BE2C (cell line): ENCODE results near the gene CHKB.

ENCODE experiments used
- DNase-seq: peaks from one replicate; pipeline ENCODE4 v3.0.0-alpha.2; 2020
- H3K27me3 ChIP-seq: fragments of 250-450 bp; sonication (Bioruptor Pico); 2 replicates; pipeline ENCODE4 v1.5.1; 2020; ENCODE audit warnings: mild to moderate bottlenecking
- H3K36me3 ChIP-seq: fragments of 250-450 bp; sonication (Bioruptor Pico); 2 replicates; pipeline ENCODE4 v1.5.1; 2020; ENCODE audit warnings: mild to moderate bottlenecking
- H3K4me1 ChIP-seq: fragments of 250-450 bp; sonication (Bioruptor Pico); 2 replicates; pipeline ENCODE4 v1.5.1; 2020
- H3K4me3 ChIP-seq: 2 replicates; pipeline ENCODE4 v1.5.1; 2011; ENCODE audit warnings: low read depth, low read length
- H3K9me3 ChIP-seq: fragments of 250-450 bp; sonication (Bioruptor Pico); 2 replicates; pipeline ENCODE4 v1.5.1; 2020
- CTCF ChIP-seq: IDR thresholded peaks from 2 replicates; pipeline ENCODE4 v1.5.1; 2012; ENCODE audit warnings: mild to moderate bottlenecking, low read depth, low read length

Gene CHKB

DNA sequence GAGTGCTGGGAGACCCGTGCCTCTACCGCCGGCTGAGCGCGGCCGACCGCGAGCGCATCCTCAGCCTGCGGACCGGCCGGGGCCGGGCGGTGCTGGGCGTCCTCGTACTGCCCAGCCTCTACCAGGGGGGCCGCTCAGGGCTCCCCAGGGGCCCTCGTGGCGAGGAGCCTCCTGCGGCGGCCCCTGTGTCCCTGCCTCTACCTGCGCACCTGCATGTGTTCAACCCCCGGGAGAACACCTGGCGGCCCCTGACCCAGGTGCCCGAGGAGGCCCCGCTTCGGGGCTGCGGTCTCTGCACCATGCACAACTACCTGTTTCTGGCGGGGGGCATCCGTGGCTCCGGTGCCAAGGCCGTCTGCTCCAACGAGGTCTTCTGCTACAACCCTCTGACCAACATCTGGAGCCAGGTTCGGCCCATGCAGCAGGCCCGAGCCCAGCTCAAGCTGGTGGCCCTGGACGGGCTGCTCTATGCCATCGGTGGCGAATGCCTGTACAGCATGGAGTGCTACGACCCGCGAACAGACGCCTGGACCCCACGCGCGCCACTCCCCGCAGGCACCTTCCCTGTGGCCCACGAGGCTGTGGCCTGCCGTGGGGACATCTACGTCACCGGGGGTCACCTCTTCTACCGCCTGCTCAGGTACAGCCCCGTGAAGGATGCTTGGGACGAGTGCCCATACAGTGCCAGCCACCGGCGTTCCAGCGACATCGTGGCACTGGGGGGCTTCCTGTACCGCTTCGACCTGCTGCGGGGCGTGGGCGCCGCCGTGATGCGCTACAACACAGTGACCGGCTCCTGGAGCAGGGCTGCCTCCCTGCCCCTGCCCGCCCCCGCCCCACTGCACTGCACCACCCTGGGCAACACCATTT, 33.5 kb downstream of the CHKB start:
- TF ChIP-seq CTCF = no peak
- no peak overlapping the region for H3K4me3 ChIP-seq
- no peaks in the 10 kb centered on the region for H3K4me1 ChIP-seq
- no peaks in the 10 kb centered on the region for H3K27me3 ChIP-seq
- no peaks in the 10 kb centered on the region for H3K36me3 ChIP-seq
- no peak for DNase-seq
- no peaks in the 10 kb centered on the region for H3K9me3 ChIP-seq

GRCh38 chr22:50548040-50548920, 34.4 kb downstream of the CHKB start:
- no peak for DNase-seq
- H3K4me3 ChIP-seq = no peak overlapping the region
- H3K36me3 ChIP-seq = no peaks in the 10 kb centered on the region
- no peaks in the 10 kb centered on the region for H3K27me3 ChIP-seq
- H3K9me3 ChIP-seq = no peaks in the 10 kb centered on the region
- no peak for TF ChIP-seq CTCF
- H3K4me1 ChIP-seq = no peaks in the 10 kb centered on the region

DNA sequence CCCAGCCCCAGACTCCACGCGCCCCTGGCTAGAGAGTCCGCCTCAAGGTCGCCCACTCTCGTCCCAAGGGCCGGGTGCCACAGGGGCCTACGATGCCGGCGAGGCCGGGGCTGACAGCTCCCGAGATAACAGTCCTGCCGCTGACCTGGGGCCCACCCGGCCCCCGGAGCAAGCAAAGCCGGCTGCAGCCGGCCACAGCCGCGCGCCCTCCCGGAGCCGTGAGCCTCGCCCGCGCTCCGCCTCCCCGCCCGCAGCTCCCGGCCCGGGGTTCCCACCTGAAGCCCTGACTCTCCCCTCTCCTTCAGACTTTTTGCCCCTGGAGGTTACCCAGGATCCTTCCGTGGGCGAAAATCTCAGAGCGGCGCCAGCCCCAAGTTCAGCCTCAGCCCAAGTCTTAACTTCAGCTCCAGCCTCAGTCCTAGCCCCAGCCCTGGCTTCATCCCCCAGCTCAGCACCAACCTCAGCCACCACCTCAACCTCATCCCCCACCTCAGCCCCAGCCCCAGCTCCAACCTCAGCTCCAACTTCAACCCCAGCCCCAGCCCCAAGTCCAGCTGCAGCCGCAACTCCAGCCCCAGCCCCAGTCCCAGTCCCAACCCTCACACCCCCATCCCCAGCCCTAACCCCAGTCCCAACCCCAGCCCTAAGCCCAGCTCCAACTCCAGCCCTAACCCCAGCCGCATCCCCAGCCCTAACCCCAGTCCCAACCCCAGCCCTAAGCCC, 35.2 kb downstream of the CHKB start:
- H3K27me3 ChIP-seq = no peaks in the 10 kb centered on the region

GRCh38 chr22:50546326-50547262, 36.1 kb downstream of the CHKB start:
- no peaks in the 10 kb centered on the region for H3K4me1 ChIP-seq
- H3K9me3 ChIP-seq = no peaks in the 10 kb centered on the region
- DNase-seq = no peak
- no peak overlapping the region for H3K4me3 ChIP-seq
- no peaks in the 10 kb centered on the region for H3K36me3 ChIP-seq
- no peaks in the 10 kb centered on the region for H3K27me3 ChIP-seq
- no peak for TF ChIP-seq CTCF

More for the DNA sequence above, 35.2 kb downstream of the CHKB start:
- no peaks in the 10 kb centered on the region for H3K4me1 ChIP-seq
- H3K36me3 ChIP-seq = no peaks in the 10 kb centered on the region
- TF ChIP-seq CTCF = no peak
- no peaks in the 10 kb centered on the region for H3K9me3 ChIP-seq
- no peak overlapping the region for H3K4me3 ChIP-seq
- DNase-seq = no peak

DNA sequence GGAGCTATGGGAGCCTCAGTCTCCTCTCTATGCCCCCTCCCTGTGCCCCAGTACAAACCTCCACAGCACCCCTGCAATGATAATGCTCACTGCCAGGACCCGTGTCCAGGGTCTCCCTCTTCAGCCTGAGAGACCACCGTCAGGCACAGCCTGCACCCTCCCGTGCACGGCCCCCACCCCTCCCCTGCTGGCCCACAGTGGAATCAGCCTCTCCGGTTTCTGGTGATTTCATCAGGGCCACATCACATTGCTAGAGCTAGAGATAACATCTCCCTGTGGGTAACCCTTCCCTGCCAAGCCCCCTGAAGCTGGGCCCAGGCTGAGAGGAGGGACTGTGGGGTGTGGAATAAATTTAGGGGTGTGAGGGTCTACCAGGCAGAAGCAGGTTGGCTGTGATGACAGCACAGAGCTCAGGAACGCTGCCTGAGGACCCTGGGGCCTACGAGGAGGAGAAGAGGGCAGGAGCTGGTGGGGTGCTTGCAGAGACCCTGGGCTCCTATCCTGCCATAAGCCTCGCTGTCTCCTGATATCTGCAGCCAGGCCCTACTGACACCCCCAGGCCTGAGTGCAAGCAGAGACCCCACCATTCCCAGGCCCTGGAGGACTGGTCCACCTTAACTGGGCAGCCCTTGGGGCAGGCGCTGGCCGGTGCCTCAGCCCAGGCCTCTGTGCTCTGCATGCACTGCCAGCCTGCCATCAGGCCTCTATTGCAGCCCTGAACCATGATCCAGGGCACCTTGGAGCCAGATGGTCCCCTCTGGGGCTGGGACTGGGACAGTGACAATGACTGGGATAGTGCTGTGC, 36.9 kb downstream of the CHKB start, which contains the start of gene KLHDC7B:
Gene KLHDC7B, plus strand, starts transcription at position 378 of the 804 bp plus-strand sequence. Its CDS starts 345 bp downstream, at position 723.
- Histone ChIP-seq H3K36me3 (no peaks in the 10 kb centered on the region), H3K27me3 (no peaks in the 10 kb centered on the region), H3K9me3 (no peaks in the 10 kb centered on the region), H3K4me1 (no peaks in the 10 kb centered on the region), H3K4me3 (no peak within 1 kb of the TSS)
- DNase-seq = no peak
- TF ChIP-seq CTCF = 0 out of 2 replicates have a peak, but pooled peaks have one; percentile 8
